WTC11 (cell line): ENCODE data around the gene ADARB2. TPM values are rescaled to one million over a fixed set of nuclear protein-coding genes. Genes with fewer than 3 reads are reported as not detected.
A peak's percentile ranks its signal among the peaks of the same experiment; 100 is the strongest.

Source experiments
- ATAC-seq: fragments of 200-7000 bp; cut with Tn5 transposase; 2 replicates; pipeline ENCODE4 v1.10.0; 2021; ENCODE audit warnings: mild to moderate bottlenecking, moderate library complexity
- CTCF ChIA-PET: fragments of 300-600 bp; sonication (Branson Sonifier 250); formaldehyde crosslinking; loops from one replicate; lab custom pipeline; 2021; ENCODE audit warnings: antibody characterized with exemption; lab: Charles Lee
- POLR2A ChIA-PET: fragments of 350-600 bp; sonication (Branson Sonifier 250); formaldehyde crosslinking; loops from one replicate; lab custom pipeline; 2021; ENCODE audit warnings: antibody characterized with exemption; lab: Charles Lee
- DNase-seq: peaks from one replicate; pipeline ENCODE4 v3.0.0; 2021; ENCODE audit warnings: low spot score
- H3K27ac Mint-ChIP-seq: 2 replicates; pipeline ENCODE4 v1.8.0; 2021; ENCODE audit warnings: mixed read lengths
- H3K27me3 Mint-ChIP-seq: 2 replicates; pipeline ENCODE4 v1.8.0; 2021; ENCODE audit warnings: low read depth, mild to moderate bottlenecking, moderate library complexity, mixed read lengths
- H3K36me3 Mint-ChIP-seq: 2 replicates; pipeline ENCODE4 v1.8.0; 2021; ENCODE audit warnings: mixed read lengths
- H3K4me1 Mint-ChIP-seq: 2 replicates; pipeline ENCODE4 v1.8.0; 2022; ENCODE audit warnings: mixed read lengths
- H3K4me3 Mint-ChIP-seq: 2 replicates; pipeline ENCODE4 v1.8.0; 2021; ENCODE audit warnings: mild to moderate bottlenecking, moderate library complexity, mixed read lengths
- H3K9me3 Mint-ChIP-seq: 2 replicates; pipeline ENCODE4 v1.8.0; 2021; ENCODE audit warnings: mixed read lengths
- ARID4B ChIP-seq: sonication (generic); formaldehyde crosslinking; IDR thresholded peaks from 2 replicates; pipeline ENCODE4 v1.8.0; 2023; ENCODE audit warnings: missing genetic modification reagents, mild to moderate bottlenecking, borderline replicate concordance
- CREB1 ChIP-seq: sonication (generic); formaldehyde crosslinking; IDR thresholded peaks from 2 replicates; pipeline ENCODE4 v1.8.0; 2023; ENCODE audit warnings: mild to moderate bottlenecking, missing genetic modification reagents
- E2F5 ChIP-seq: sonication (generic); formaldehyde crosslinking; IDR thresholded peaks from 2 replicates; pipeline ENCODE4 v1.8.1; 2022; ENCODE audit warnings: mild to moderate bottlenecking, moderate library complexity, missing genetic modification reagents
- FOXK1 ChIP-seq: sonication (generic); formaldehyde crosslinking; IDR thresholded peaks from 2 replicates; pipeline ENCODE4 v1.8.0; 2022; ENCODE audit warnings: mild to moderate bottlenecking, moderate library complexity, missing genetic modification reagents
- GABPB1 ChIP-seq: sonication (generic); formaldehyde crosslinking; IDR thresholded peaks from 2 replicates; pipeline ENCODE4 v1.8.1; 2023; ENCODE audit warnings: mild to moderate bottlenecking, missing genetic modification reagents
- GTF2I ChIP-seq: fragments of 250-450 bp; sonication (Bioruptor Pico); conservative IDR thresholded peaks from 2 replicates; pipeline ENCODE4 v1.4.0; 2021; ENCODE audit warnings: mild to moderate bottlenecking
- MLX ChIP-seq: sonication (generic); formaldehyde crosslinking; IDR thresholded peaks from 2 replicates; pipeline ENCODE4 v1.8.1; 2023; ENCODE audit warnings: mild to moderate bottlenecking, missing genetic modification reagents, moderate library complexity
- NFYB ChIP-seq: sonication (generic); formaldehyde crosslinking; conservative IDR thresholded peaks from 2 replicates; pipeline ENCODE4 v1.8.0; 2022; ENCODE audit warnings: low read depth, missing genetic modification reagents
- PRDM15 ChIP-seq: sonication (generic); formaldehyde crosslinking; IDR thresholded peaks from 2 replicates; pipeline ENCODE4 v1.8.0; 2022; ENCODE audit warnings: missing genetic modification reagents
- PRRX2 ChIP-seq: fragments of 250-450 bp; sonication (Bioruptor Pico); IDR thresholded peaks from 2 replicates; pipeline ENCODE4 v1.8.0; 2021; ENCODE audit warnings: mild to moderate bottlenecking
- RELA ChIP-seq: sonication (generic); formaldehyde crosslinking; IDR thresholded peaks from 2 replicates; pipeline ENCODE4 v1.8.1; 2022; ENCODE audit warnings: missing genetic modification reagents, mild to moderate bottlenecking, borderline replicate concordance
- RORB ChIP-seq: fragments of 250-450 bp; sonication (Bioruptor Pico); IDR thresholded peaks from 2 replicates; pipeline ENCODE4 v1.9.0; 2021; ENCODE audit warnings: mild to moderate bottlenecking
- SMAD3 ChIP-seq: sonication (generic); formaldehyde crosslinking; IDR thresholded peaks from 2 replicates; pipeline ENCODE4 v1.8.0; 2022; ENCODE audit warnings: missing genetic modification reagents, mild to moderate bottlenecking, borderline replicate concordance
- SOX15 ChIP-seq: fragments of 250-450 bp; sonication (Bioruptor Pico); IDR thresholded peaks from 2 replicates; pipeline ENCODE4 v1.9.0; 2021; ENCODE audit warnings: mild to moderate bottlenecking
- TP53 ChIP-seq: sonication (generic); formaldehyde crosslinking; IDR thresholded peaks from 2 replicates; pipeline ENCODE4 v1.8.1; 2023; ENCODE audit warnings: mild to moderate bottlenecking, missing genetic modification reagents
- USF2 ChIP-seq: sonication (generic); formaldehyde crosslinking; IDR thresholded peaks from 2 replicates; pipeline ENCODE4 v1.8.1; 2023; ENCODE audit warnings: mild to moderate bottlenecking, missing genetic modification reagents, moderate library complexity
- ZBTB21 ChIP-seq: sonication (generic); formaldehyde crosslinking; IDR thresholded peaks from 2 replicates; pipeline ENCODE4 v1.8.1; 2023; ENCODE audit warnings: mild to moderate bottlenecking, missing genetic modification reagents, borderline replicate concordance
- ZBTB43 ChIP-seq: sonication (generic); formaldehyde crosslinking; IDR thresholded peaks from 2 replicates; pipeline ENCODE4 v1.8.1; 2023; ENCODE audit warnings: mild to moderate bottlenecking, missing genetic modification reagents
- ZNF232 ChIP-seq: sonication (generic); formaldehyde crosslinking; IDR thresholded peaks from 2 replicates; pipeline ENCODE4 v1.8.0; 2022; ENCODE audit warnings: mild to moderate bottlenecking, missing genetic modification reagents
- ZNF425 ChIP-seq: fragments of 250-450 bp; sonication (Bioruptor Pico); conservative IDR thresholded peaks from 2 replicates; pipeline ENCODE4 v1.9.0; 2021; ENCODE audit warnings: mild to moderate bottlenecking
- total RNA-seq: library from RNA; stranded (reverse); gene quantifications from 3 replicates; pipeline ENCODE4 v1.2.3, GENCODE V29; 2021
- TF ChIP-seq, protein P1 (sequence below): sonication (generic); formaldehyde crosslinking; IDR thresholded peaks from 2 replicates; pipeline ENCODE4 v1.8.1; 2023; ENCODE audit warnings: mild to moderate bottlenecking, moderate library complexity, missing genetic modification reagents

The ADARB2 gene
- total RNA-seq, 1 experiment from 2014 or later: 3.7 TPM

DNA sequence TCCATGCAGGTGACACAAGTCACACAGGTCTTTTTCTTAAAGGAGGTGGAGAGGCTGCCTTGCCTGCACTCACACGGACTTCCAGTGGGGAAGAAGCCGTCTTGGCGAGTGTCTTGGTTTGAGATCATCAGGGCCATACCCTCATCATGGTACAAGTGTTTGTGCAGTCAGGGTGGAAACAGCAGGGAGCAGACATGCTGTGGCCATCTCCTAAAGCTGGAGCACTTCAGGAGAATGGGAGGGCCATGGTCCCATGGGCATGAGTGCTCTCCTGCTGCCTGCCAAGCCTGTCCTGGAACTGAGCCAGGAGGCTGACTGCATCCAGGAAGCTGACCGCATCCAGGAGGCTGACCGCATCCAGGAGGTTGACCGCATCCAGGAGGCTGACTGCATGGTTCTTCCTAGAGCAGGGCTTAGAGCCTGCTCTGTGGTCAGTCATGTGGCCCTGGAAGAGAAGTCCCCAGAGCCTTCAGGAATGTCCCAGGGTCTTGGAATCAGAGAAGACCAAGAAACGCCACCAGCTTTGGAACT lies 98.4 kb downstream of the ADARB2 start (continued):
- TF ChIP-seq PRDM15 (CRISPR knock-in tag) (no peak), GABPB1 (CRISPR knock-in tag) (no peak), SOX15 (CRISPR knock-in tag) (no peak), ZBTB21 (CRISPR knock-in tag) (no peak), ZNF232 (CRISPR knock-in tag) (no peak), RELA (CRISPR knock-in tag) (no peak), CREB1 (CRISPR knock-in tag) (no peak)

DNA sequence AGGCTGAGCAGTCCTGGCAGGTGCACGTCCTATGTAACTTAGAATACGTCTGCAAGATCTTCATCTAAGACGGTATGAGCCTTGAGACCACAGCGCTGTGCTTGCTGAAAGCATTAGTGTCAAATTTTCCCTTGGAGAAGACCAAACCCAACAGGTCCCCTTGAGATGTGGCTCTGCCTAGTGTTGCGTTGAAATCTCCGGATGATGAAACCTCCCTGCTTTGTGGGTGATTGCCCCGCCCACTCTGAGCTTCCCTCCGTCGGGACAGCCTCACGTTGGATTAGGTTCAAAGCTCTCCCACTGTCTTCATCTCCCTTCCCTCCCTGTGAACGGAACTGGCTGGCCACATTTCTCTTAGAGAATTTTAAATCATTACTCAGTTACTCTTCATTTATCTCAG lies 102.0 kb downstream of the ADARB2 start:
- DNase-seq (no peak), ATAC-seq (peak; percentile 74)
- Mint-ChIP-seq H3K4me3 (no peak overlapping the region), H3K9me3 (peaks cover 8% of the 10 kb centered on the region), H3K36me3 (0 out of 2 replicates have a peak, but pooled peaks cover 2% of the 10 kb centered on the region), H3K4me1 (peaks cover 2% of the 10 kb centered on the region), H3K27ac (no peak overlapping the region), H3K27me3 (peaks cover 2% of the 10 kb centered on the region; the same call in 1 of the 2 replicates)
- ChIA-PET POLR2A (no interaction called here), CTCF (interaction anchor here (1.0 kb wide), 1 partner anchor 214 kb away, joined by 3 read pairs; no protein-coding TSS in a partner anchor)
- TF ChIP-seq ZNF425 (CRISPR knock-in tag) (no peak), FOXK1 (CRISPR knock-in tag) (no peak), RORB (no peak), ARID4B (no peak), TP53 (CRISPR knock-in tag) (no peak), ZBTB43 (CRISPR knock-in tag) (no peak), NFYB (CRISPR knock-in tag) (no peak), GTF2I (no peak), MLX (CRISPR knock-in tag) (no peak), SMAD3 (CRISPR knock-in tag) (no peak), PRRX2 (CRISPR knock-in tag) (no peak), E2F5 (CRISPR knock-in tag) (no peak), USF2 (CRISPR knock-in tag) (no peak)
- TF ChIP-seq, protein P1, sequence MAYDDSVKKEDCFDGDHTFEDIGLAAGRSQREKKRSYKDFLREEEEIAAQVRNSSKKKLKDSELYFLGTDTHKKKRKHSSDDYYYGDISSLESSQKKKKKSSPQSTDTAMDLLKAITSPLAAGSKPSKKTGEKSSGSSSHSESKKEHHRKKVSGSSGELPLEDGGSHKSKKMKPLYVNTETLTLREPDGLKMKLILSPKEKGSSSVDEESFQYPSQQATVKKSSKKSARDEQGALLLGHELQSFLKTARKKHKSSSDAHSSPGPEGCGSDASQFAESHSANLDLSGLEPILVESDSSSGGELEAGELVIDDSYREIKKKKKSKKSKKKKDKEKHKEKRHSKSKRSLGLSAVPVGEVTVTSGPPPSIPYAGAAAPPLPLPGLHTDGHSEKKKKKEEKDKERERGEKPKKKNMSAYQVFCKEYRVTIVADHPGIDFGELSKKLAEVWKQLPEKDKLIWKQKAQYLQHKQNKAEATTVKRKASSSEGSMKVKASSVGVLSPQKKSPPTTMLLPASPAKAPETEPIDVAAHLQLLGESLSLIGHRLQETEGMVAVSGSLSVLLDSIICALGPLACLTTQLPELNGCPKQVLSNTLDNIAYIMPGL: no peak
